ENCODE data around the gene TMEM117.

The TMEM117 gene

DNA sequence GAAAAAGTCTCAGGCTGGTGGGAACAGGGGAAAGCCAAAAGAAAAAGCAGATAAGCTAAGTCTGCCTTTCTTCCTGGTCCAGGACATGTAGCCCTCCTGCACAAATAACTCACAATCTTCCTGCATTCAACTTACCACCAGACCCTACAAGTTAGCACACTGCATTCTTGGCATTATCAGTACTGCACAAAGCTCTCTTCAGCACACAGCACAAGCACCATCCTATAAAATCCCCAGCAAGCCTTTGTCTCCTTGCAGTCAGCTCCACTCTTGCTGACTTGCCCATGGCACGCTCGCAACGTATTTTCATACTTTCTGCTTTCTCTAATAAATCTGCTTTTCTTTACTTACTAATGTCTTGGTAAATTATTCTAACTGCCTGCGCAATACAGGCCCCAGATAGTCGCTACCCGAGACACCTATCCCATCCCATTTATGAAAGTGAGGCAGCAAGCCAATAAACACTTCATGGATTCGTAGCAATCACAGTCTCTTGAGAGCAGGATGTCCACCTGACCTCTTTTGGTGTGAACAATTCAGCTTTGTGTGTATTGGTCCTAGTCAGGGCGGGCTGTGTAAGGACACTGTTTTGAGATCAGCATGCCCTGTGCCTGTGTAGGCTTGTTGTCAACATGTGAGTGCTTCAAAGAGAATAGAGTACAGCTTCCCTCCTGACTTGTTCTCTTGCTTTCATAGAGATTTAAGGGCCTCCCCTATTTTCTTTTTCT, 49.0 kb downstream of the TMEM117 start:
- DNase-seq (ENCODE audit: low read depth) = no peak

DNA sequence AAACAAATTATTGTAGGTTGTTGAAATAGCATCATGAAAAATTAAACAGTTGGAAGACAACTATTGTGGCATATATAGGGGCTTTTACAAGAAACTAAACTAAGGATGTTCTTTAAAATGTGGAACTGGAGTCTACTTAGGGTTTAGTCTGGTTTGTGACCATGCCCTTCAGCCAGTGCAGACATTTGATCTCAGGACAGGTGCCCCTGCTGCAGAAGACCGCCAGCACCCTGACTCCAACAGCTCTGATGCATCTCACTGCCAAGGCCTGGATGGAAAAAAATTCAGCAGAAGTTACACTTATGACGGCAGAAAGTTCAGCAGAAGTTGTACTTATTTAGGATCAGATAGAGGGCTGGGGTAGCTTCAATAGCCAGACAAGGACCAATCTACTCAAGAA, 51.5 kb downstream of the TMEM117 start:
- no peak for DNase-seq (ENCODE audit: low read depth)

GRCh38 chr12:43891856-43892574, 56.1 kb downstream of the TMEM117 start:
- DNase-seq (ENCODE audit: low read depth) = no peak

- DNase-seq (ENCODE audit: low read depth) = peak; percentile 61
Measured at GRCh38 chr12:43893670-43894069, 57.8 kb downstream of the TMEM117 start.

- DNase-seq (ENCODE audit: low read depth) = no peak
Measured at GRCh38 chr12:43895580-43896206, 59.8 kb downstream of the TMEM117 start.

GRCh38 chr12:43896496-43896895, 60.6 kb downstream of the TMEM117 start:
- DNase-seq (ENCODE audit: low read depth) = no peak

DNA sequence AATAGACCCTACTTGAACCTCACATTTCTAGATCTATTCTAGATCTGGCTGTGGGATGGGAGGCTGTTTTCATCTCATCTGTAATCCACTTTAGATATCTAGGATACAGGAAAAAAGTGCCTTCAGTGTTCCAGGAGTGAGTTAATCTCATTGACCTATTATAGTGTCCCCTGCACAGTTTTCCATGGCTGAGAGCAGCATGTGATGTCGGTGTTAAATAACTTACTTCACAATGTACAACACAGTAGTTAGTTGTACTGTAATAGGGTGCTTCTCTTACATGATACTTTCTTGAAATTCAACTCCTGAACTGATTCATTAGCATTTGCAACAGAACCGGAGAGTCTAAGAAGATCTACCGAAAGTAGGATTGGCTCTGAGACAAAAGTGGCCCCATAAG, 62.6 kb downstream of the TMEM117 start:
- DNase-seq (ENCODE audit: low read depth) = no peak

GRCh38 chr12:43899574-43899973, 63.7 kb downstream of the TMEM117 start:
- DNase-seq (ENCODE audit: low read depth) = no peak

GRCh38 chr12:43903686-43904085, 67.8 kb downstream of the TMEM117 start:
- no peak for DNase-seq (ENCODE audit: low read depth)

DNA sequence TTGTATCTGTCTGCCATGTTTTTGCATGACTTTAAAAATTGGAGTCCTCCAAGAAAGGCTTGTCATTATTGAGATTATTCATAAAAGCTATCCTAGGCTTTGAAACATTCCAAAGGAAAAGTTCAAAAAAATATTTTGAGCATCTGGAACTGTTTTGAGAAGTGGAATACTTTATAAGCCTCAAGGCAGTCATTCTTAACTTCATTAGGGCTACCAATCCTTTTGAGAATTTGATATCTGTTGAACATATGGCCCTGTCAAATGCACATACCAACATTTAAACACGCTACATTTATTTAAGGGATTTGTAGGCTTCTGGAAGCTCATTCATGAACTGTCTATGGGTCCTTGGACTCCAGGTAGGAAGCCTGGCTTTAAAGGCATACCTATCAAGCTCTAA, 77.0 kb downstream of the TMEM117 start:
- DNase-seq (ENCODE audit: low read depth) = no peak

GRCh38 chr12:43914391-43914790, 78.5 kb downstream of the TMEM117 start:
- no peak for DNase-seq (ENCODE audit: low read depth)

DNA sequence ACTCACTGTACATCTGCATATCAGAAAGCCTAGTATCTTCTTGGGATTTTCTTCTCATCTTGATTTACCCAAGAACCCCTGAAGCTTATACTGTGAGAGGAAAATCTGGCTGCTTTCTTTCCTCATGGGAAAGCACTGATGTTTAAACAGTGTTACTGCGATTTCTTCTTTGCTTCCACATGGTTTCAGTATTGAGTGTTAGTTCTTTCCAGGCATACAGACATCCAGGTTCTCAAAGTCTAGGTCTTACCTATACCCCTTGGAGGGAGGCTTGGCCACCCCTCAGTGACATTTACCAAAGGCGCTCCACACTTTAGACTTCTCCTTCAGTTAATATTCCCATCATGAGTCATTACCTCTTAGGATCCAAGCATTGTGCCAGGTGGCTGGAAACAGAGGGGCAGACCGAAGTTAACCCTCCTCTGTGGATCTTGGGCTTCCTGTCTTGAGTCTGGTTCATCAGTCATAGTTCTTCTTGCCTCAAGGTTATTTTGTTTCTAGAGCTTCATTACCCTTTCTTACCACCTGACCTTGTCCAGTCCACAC, 79.1 kb downstream of the TMEM117 start:
- no peak for DNase-seq (ENCODE audit: low read depth)

GRCh38 chr12:43917896-43918295, 82.0 kb downstream of the TMEM117 start:
- DNase-seq (ENCODE audit: low read depth) = no peak

DNA sequence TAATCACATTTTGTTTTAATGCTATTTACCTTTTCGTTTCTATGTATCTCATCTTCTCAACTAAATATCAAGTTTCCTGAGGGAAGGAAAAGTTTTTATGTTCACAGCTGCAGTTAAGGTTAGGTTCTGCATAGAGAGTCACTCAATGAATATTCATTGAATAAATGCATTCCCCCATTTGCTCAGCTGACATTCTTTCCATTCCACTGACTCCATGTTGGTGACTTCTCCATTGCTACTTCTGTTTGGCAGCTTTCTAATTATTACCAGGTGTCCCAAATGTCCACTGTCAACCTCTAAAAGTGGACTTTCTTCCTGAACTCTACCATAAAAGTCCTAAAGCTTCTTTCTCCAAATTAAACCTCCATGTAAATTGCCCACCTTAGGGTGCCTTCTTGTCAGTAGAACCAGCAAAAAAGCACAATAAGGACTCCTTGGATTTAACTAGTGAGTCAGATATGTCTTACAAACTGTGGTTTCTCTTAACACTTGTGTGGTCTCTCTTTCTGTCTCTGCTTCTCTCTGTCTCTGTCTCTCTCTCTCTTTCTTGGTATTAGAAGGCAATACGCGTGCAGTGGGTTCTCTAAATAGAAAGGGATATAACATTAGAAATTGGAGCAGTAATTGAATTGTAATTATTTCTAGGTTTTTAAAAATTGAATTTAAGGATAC, 85.9 kb downstream of the TMEM117 start:
- no peak for DNase-seq (ENCODE audit: low read depth)

DNA sequence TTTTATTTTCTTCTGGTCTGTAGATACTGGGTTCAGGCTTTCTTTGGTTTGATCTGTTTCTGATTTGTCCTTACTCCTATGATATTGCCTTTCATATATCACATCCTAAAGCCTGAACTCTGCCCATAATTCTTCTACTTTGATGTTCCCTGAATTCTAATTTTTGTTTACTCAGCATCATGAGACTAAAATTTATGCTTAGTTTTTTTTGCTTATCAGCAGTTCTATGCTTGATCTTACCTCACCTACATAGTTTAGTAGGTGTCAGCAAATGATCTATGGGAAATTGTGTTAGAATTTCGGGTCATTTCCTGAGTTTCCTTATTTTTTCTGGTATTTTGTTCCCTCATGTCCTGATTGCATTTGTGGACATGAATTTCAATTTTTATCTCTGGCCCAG, 94.2 kb downstream of the TMEM117 start:
- no peak for DNase-seq (ENCODE audit: low read depth)

DNA sequence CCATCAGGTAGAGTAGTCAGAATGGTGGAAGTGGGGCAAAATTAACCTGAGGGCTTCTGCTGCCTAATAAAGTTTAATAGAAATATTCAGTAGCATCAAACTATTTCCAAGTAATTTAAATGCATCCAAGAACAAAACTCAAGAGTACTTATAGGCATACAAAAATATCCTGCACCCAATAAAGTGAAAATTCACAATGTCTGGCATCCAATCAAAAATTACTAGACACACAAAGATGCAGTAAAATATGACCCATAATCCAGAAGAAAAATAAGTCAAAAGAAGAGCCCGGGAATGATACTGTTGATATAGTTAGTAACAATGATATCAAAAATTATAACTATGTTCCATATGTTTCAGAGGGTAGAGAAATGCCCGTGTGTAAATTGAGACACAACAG, 95.3 kb downstream of the TMEM117 start:
- no peak for DNase-seq (ENCODE audit: low read depth)

- no peak for DNase-seq (ENCODE audit: low read depth)
Measured at GRCh38 chr12:43935581-43935980, 99.7 kb downstream of the TMEM117 start.

- no peak for DNase-seq (ENCODE audit: low read depth)
Measured at GRCh38 chr12:43937947-43938346, 102.1 kb downstream of the TMEM117 start.

DNA sequence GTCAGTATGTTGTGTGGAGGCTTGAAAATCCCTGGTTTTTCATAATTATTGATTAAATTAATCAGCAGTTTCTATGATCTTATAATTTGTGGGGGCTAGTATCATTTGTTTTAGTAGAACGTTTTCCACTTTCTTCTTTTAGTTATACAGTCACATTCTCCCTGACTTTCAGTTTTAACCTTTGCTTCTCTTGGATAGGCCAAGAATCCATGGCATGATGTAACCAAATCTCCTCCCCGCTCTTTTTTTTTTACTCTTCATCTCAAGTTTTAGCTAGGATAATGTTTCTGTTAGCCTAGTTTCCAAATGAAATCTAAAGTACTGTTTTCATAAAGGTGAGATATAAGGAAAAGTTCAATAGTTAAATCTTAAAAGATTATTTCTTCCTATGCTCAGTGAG, 106.5 kb downstream of the TMEM117 start:
- DNase-seq (ENCODE audit: low read depth) = no peak

DNA sequence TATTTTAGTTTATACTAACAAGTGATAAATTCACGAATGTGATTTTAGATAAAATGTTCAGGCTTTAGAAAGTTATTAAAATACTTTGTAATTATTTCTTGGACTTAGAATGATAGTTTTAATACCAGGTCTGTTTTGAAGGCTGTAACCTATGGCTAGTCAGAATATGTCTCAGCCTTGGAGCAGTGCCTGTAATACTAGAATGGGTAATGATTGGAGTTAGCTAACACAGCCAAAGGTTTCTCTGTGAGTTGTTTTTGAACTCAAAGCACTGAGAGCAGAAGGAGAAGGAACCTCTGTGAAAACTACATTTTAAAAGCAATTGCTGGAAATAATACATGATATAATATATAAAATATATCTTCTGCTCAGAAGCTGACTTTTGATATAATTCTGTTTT, 110.1 kb downstream of the TMEM117 start:
- no peak for DNase-seq (ENCODE audit: low read depth)

GRCh38 chr12:43951286-43951685, 115.4 kb downstream of the TMEM117 start:
- no peak for DNase-seq (ENCODE audit: low read depth)

DNA sequence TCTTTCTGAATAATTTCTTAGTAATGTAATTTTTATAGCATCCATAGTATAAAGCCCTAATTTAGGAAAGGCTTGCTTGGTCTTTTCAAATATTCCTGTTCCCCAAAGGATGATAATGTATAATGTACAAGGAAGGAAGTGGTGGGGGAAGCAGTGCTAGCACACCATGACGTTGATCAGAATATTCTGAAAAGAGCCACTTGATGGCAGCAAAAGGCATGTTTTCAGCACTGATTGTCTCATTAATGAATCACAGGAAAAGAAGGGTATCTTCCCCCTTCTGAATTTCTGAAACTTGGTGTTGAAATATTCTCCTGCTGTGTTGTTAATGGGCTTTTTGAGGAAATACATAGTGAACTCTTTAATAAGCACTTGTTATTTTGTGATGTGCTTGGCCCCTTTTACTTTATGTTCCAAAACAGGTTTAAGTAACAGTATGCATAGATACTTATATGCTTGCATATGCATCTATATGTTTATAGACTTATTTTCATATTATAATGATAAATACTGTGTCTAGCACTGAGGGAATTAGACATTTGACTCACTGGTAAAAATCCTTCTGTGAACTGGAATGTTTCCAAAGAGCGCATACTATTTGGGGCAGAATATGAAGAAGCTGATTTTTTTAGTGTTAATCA, 122.0 kb downstream of the TMEM117 start:
- DNase-seq (ENCODE audit: low read depth) = peak; percentile 48
